ENCODE measurements around the gene SCGB3A2. TPM values are rescaled to one million over a fixed set of nuclear protein-coding genes. Genes with fewer than 3 reads are reported as not detected.

The SCGB3A2 gene, protein sequence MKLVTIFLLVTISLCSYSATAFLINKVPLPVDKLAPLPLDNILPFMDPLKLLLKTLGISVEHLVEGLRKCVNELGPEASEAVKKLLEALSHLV
- not detected for polyA plus RNA-seq (2012; ENCODE audit: missing spikeins)

DNA sequence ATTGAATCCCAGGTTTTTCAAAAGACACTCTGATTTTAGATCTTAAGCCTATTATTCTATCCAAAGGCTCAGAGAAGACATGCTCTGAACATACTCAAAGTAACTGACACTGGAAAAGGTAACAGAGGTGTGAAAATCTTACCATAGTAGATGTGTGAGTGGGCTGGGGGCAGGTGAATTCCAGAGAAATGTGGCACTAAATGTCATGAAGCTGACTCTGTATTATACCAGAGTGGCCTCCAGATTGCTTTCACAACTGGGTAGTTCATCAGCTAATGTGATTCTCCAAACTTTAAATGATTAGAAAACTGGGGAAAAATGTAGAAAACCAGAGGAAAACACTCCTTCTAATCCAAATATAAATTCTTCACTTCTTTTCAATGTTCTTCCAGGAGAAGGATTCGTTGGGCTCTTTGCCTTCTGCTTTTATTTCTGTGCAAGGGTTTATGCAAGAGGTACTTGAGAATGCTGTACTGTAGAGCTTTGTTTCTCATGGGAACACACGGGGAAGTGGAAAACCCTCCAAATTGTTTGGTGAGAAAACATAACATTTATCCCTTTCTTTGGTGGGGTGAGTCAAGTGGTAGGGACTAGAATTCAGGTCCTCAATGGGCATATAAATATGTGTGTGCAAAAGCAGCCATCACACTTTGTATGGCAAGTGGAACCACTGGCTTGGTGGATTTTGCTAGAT, at the start of gene SCGB3A2:
SCGB3A2 (plus strand) TSS at position 646 of the 694 bp plus-strand sequence. CDS start 93 bp downstream, outside the sequence.
- FAIRE-seq = no peak
- TF ChIP-seq POLR2A (IDR thresholded peaks at IDR 0.05; ENCODE audit: low read depth, low read length) = no peak
- no peak for TF ChIP-seq TAF1 (IDR thresholded peaks at IDR 0.05; ENCODE audit: borderline replicate concordance, low read depth, low read length)
- TF ChIP-seq POLR2AphosphoS5 (IDR thresholded peaks at IDR 0.05; ENCODE audit: low read depth, low read length) = no peak
- DNase-seq (ENCODE audit: insufficient read length) = no peak

DNA sequence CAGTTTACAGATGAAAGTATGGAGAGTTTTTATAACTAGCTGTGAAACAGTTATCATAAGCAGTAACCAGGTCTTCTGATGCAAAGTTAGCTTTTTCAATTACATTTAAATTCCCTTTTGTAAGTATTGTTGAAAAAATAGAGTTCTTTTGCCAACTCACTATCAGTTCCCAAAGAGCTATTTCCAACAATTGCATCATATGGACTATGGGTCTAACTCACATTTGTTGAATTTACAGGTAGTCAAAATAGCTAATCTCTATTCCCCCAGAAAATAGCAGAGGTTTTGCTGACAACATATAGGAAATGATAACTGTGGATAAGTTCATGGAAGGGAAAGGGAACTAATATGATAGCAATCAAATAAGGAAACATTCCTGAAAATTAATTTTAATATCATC, 48.5 kb upstream of the SCGB3A2 start:
- FAIRE-seq = no peak
- DNase-seq (ENCODE audit: insufficient read length) = no peak
- no peak for TF ChIP-seq POLR2A (IDR thresholded peaks at IDR 0.05; ENCODE audit: low read depth, low read length)
- no peak for TF ChIP-seq POLR2AphosphoS5 (IDR thresholded peaks at IDR 0.05; ENCODE audit: low read depth, low read length)
- no peak for TF ChIP-seq TAF1 (IDR thresholded peaks at IDR 0.05; ENCODE audit: borderline replicate concordance, low read depth, low read length)

DNA sequence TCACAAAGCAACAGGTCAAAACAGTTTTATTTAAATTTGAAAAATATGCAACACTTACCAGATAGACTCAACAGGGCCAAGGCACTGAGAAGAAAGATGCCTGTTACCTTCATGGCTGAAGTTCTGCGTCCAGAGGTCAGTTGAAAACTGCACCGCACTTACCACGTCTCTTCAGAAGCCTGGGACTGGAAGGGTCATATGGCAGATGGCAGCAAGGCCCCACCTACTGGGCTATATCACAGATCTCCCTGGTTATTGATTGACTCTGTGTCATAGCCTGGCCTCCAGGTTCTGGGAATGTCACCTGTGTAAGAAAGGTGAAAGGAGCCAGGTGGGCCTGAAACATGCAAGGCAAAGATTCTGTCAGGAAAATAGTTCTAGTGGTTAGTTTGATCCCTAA, 47.0 kb upstream of the SCGB3A2 start, which contains the start of gene SPINK1:
SPINK1 (minus strand) TSS at position 207 of the 400 bp plus-strand sequence; CDS start at position 113, 94 bp downstream.
- TF ChIP-seq POLR2A (IDR thresholded peaks at IDR 0.05; ENCODE audit: low read depth, low read length) (no peak), TAF1 (IDR thresholded peaks at IDR 0.05; ENCODE audit: borderline replicate concordance, low read depth, low read length) (no peak), POLR2AphosphoS5 (IDR thresholded peaks at IDR 0.05; ENCODE audit: low read depth, low read length) (no peak)
- no peak for DNase-seq (ENCODE audit: insufficient read length)
- FAIRE-seq = no peak

DNA sequence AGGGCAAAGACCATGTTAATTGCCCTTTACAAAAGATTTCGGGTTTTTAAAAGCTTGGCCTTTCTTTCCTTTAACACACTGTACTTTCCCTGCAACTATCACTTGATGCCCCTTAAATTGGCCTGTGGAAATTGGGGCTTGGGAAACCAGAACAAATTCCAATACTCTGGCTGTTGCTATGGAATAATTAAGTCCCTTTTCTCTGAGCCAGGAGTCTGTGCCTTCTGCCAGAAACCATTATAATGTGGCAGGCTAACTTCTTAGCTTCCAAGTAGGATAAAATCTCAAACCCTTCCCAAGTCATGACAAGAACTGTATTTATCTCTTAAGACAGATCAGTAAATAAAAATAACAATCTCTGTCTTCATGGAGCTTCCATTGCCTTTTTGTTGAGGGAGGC, 46.0 kb upstream of the SCGB3A2 start:
- FAIRE-seq = no peak
- no peak for DNase-seq (ENCODE audit: insufficient read length)
- TF ChIP-seq TAF1 (IDR thresholded peaks at IDR 0.05; ENCODE audit: borderline replicate concordance, low read depth, low read length) (no peak), POLR2AphosphoS5 (IDR thresholded peaks at IDR 0.05; ENCODE audit: low read depth, low read length) (no peak), POLR2A (IDR thresholded peaks at IDR 0.05; ENCODE audit: low read depth, low read length) (no peak)

DNA sequence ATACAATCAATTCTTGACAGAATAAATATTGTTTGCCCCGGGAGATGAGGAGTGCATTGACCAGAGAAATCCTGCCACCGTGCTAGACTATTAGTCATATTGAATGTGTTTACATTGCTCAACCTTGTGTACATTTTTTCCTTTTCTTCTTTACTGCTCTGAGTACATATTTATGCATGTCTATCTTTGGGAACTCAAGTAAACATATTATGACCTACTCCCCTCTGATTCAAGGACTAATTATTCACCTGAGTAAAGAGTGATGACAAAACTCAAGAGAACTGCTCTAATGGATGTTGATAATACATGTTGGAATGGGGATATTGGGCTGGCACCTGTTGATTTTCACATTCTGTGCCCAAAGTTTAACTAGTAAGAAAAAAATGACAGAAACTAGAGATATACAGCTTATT, 43.1 kb upstream of the SCGB3A2 start:
- DNase-seq (ENCODE audit: insufficient read length) (no peak), FAIRE-seq (no peak)
- no peak for TF ChIP-seq TAF1 (IDR thresholded peaks at IDR 0.05; ENCODE audit: borderline replicate concordance, low read depth, low read length)
- no peak for TF ChIP-seq POLR2A (IDR thresholded peaks at IDR 0.05; ENCODE audit: low read depth, low read length)
- no peak for TF ChIP-seq POLR2AphosphoS5 (IDR thresholded peaks at IDR 0.05; ENCODE audit: low read depth, low read length)

DNA sequence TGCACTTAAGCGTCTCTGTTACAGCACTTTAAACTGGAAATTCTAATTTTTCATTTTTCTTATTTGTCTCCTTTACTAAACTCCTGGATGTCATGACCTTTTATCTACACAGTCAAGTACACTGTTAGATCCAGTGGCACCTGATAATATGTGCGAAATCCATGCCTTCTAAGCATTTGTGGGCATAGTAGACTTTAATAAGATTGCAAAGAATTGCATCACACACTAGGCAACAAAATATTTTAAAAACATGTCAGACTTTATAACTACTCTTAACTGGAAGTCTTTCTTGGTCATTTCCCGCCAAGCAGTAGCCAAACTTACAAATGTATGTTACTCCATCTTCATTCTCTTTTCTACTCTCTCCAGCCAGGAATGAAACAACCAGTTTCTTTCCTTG, 42.1 kb upstream of the SCGB3A2 start:
- no peak for TF ChIP-seq POLR2A (IDR thresholded peaks at IDR 0.05; ENCODE audit: low read depth, low read length)
- no peak for TF ChIP-seq POLR2AphosphoS5 (IDR thresholded peaks at IDR 0.05; ENCODE audit: low read depth, low read length)
- no peak for TF ChIP-seq TAF1 (IDR thresholded peaks at IDR 0.05; ENCODE audit: borderline replicate concordance, low read depth, low read length)
- FAIRE-seq (no peak), DNase-seq (ENCODE audit: insufficient read length) (no peak)

DNA sequence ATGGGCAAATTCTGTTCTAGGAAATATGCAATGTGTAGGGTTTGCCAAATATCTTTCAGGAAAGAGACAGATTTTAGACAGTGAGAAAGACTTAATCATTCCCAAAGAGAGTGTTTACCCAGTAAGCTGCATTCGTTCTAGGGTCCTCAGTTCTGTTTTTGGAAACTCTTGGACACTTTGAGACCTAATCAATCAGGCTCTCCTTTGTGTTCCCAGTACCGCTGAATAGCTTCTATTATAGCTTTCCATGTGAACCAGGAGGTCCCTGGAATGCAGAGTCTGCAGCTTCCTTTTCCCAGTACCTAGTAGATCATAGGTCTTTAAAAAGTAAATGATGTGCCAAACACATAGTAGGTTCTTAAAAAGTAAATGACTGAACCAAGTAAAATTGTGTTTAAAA, 35.6 kb upstream of the SCGB3A2 start:
- TF ChIP-seq POLR2A (IDR thresholded peaks at IDR 0.05; ENCODE audit: low read depth, low read length) (no peak), POLR2AphosphoS5 (IDR thresholded peaks at IDR 0.05; ENCODE audit: low read depth, low read length) (no peak), TAF1 (IDR thresholded peaks at IDR 0.05; ENCODE audit: borderline replicate concordance, low read depth, low read length) (no peak)
- FAIRE-seq (no peak), DNase-seq (ENCODE audit: insufficient read length) (no peak)

DNA sequence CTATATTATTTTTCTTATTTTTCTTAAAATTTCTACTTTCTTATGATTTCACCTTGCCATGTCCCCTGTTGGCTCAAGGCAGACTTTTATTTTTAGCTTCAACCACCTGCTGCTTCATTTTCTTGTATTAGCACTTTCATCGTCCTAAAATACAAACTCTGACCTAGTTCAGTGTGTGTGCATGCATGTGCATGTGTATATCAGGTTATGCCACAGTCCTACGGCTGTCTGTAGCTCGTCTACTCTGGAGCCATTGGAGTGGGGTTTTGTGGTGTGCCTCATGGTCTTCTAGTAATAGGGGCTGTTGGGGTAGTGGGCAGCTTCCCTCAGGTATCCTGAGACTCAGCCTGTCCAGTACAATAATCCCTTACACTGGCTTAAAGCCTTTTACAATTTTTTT, 33.7 kb upstream of the SCGB3A2 start:
- TF ChIP-seq POLR2A (IDR thresholded peaks at IDR 0.05; ENCODE audit: low read depth, low read length) = no peak
- TF ChIP-seq TAF1 (IDR thresholded peaks at IDR 0.05; ENCODE audit: borderline replicate concordance, low read depth, low read length) = no peak
- TF ChIP-seq POLR2AphosphoS5 (IDR thresholded peaks at IDR 0.05; ENCODE audit: low read depth, low read length) = no peak
- DNase-seq (ENCODE audit: insufficient read length) (no peak), FAIRE-seq (no peak)

DNA sequence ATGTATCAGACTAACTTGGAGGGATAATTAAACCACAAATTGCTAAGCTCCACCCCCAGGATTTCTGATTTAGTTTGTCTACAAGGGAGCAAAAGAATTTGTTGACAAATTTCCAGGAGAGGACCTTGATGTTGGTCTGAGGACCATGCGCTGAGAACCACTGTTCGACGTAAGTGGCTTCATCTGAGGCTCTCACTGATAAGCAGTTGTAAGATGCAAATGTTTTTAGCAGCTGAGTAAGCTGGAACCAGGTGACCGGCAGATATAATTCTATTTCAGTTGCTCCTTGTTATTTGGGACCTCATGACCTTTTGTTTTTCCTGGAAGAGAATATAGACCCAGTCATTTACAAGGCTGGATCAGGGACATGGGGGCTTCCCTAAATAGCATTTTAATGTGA, 32.9 kb upstream of the SCGB3A2 start:
- TF ChIP-seq POLR2AphosphoS5 (IDR thresholded peaks at IDR 0.05; ENCODE audit: low read depth, low read length) (no peak), TAF1 (IDR thresholded peaks at IDR 0.05; ENCODE audit: borderline replicate concordance, low read depth, low read length) (no peak), POLR2A (IDR thresholded peaks at IDR 0.05; ENCODE audit: low read depth, low read length) (no peak)
- FAIRE-seq (no peak), DNase-seq (ENCODE audit: insufficient read length) (no peak)

DNA sequence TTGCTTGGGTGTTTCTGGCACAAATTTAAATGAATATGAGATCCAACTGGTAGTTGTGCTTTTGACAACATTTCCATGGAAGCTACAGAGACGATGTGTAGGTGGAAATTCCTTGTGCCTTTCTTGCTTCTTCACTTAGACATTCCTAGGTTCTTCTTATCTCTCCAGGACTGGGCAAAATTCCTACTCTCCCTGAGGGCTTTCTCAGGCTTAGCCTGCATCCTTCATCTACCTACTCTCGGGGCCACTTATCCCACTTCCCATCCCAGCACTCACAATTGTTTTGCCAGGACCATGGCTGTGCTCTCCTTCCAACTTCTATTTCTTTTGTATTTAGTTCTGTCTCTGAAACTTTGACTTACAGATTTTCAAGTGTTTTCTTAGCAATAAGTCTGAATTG, 29.3 kb upstream of the SCGB3A2 start:
- TF ChIP-seq TAF1 (IDR thresholded peaks at IDR 0.05; ENCODE audit: borderline replicate concordance, low read depth, low read length) (no peak), POLR2A (IDR thresholded peaks at IDR 0.05; ENCODE audit: low read depth, low read length) (no peak), POLR2AphosphoS5 (IDR thresholded peaks at IDR 0.05; ENCODE audit: low read depth, low read length) (no peak)
- FAIRE-seq (no peak), DNase-seq (ENCODE audit: insufficient read length) (no peak)

DNA sequence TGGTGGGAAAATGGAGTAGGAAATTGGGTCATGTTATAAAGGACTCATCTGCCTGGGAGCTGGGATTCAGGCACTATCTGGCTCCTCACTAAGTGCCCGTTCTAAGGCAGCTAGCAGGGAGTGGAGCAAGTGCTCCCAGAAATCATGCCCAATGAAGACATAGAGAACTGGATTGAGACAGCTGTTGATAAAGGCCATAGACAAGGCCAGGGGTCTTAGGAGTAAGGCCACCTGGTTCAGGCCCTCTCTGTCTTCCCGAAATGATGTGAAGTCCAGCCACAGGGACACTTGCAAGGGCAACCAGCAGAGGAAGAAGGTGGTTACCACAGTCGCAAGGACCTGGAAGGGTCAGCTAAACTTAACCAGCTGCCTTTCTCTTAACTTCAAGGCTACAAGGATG, 26.9 kb upstream of the SCGB3A2 start:
- no peak for DNase-seq (ENCODE audit: insufficient read length)
- TF ChIP-seq TAF1 (IDR thresholded peaks at IDR 0.05; ENCODE audit: borderline replicate concordance, low read depth, low read length) (no peak), POLR2AphosphoS5 (IDR thresholded peaks at IDR 0.05; ENCODE audit: low read depth, low read length) (no peak), POLR2A (IDR thresholded peaks at IDR 0.05; ENCODE audit: low read depth, low read length) (no peak)
- no peak for FAIRE-seq

DNA sequence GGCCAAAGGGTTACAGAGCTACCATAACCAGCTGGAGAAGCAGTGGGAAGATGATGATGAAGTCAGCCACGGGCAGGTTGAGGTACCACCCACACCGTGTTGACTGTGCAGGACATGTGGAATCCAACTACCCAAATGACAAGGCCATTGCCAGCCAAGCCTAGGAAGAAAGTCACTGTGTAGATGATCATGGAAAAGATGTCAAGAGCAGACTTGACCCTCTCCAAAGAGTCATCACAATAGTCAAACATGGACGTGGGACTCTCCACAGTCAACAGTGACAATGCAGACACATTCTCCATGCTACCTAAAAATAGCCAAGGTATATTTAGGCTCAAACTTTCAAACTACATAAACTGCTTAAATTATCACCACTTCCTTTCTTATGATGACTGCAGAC, 26.1 kb upstream of the SCGB3A2 start:
- FAIRE-seq = no peak
- DNase-seq (ENCODE audit: insufficient read length) = no peak

More for the DNA sequence above, 26.1 kb upstream of the SCGB3A2 start:
- TF ChIP-seq POLR2A (IDR thresholded peaks at IDR 0.05; ENCODE audit: low read depth, low read length) (no peak), TAF1 (IDR thresholded peaks at IDR 0.05; ENCODE audit: borderline replicate concordance, low read depth, low read length) (no peak)

Measured in GM12892 (cell line).